Suprapubic skin (tissue), 4 donors: Measurements from ENCODE around the gene AMBP. TPM values are rescaled to one million over a fixed set of nuclear protein-coding genes. Genes with fewer than 3 reads are reported as not detected.

Experiments used
- DNase-seq, 2 donors: peaks; one replicate each; pipeline ENCODE4 v3.0.0-alpha.2; 2019; ENCODE audit warnings: low spot score in 2 of 2
- H3K27ac ChIP-seq: fragments of 200-600 bp; sonication (generic); one replicate; pipeline ENCODE4 v1.5.1; 2019
- H3K27me3 ChIP-seq: fragments of 200-600 bp; sonication (generic); one replicate; pipeline ENCODE4 v1.5.1; 2019
- H3K36me3 ChIP-seq: fragments of 200-600 bp; sonication (generic); one replicate; pipeline ENCODE4 v1.5.1; 2019
- H3K4me1 ChIP-seq: fragments of 200-600 bp; sonication (generic); one replicate; pipeline ENCODE4 v1.5.1; 2019
- H3K4me3 ChIP-seq: fragments of 200-600 bp; sonication (generic); one replicate; pipeline ENCODE4 v1.5.1; 2019; ENCODE audit warnings: mild to moderate bottlenecking
- H3K9me3 ChIP-seq: fragments of 200-600 bp; sonication (generic); one replicate; pipeline ENCODE4 v1.5.1; 2019
- CTCF ChIP-seq, 2 donors: fragments of 200-600 bp in 1 of 2; fragments of 450-650 bp in 1 of 2; sonication (generic) in 1 of 2; IDR thresholded peaks; one replicate each; pipeline ENCODE4 v1.5.1; 2016 to 2019; ENCODE audit warnings: antibody characterized with exemption in 2 of 2, mild to moderate bottlenecking in 1 of 2, moderate library complexity in 1 of 2
- EP300 ChIP-seq: sonication (generic); formaldehyde crosslinking; IDR thresholded peaks from one replicate; pipeline ENCODE4 v1.6.1; 2017; ENCODE audit warnings: antibody characterized with exemption
- POLR2A ChIP-seq, 2 donors: fragments of 450-650 bp; IDR thresholded peaks; one replicate each; pipeline ENCODE4 v1.6.1; 2017; ENCODE audit warnings: antibody characterized with exemption in 2 of 2, mild to moderate bottlenecking in 2 of 2, moderate library complexity in 2 of 2
- POLR2AphosphoS5 ChIP-seq, 3 donors: sonication (generic); formaldehyde crosslinking; IDR thresholded peaks; one replicate each; pipeline ENCODE4 v1.6.1; 2017; ENCODE audit warnings: antibody characterized with exemption in 3 of 3
- WGBS: methylation state at CpG from one replicate; pipeline ENCODE4 v1.1.5; 2018; 5-methylcytosine and 5-hydroxymethylcytosine counted together
- total RNA-seq, 4 donors: library from RNA; depleted of rRNA; stranded (reverse); fragments of >200 nt; gene quantifications; one replicate each; pipeline ENCODE4 v1.1.0, GENCODE V29; 2016

AMBP gene
- total RNA-seq, 4 donors from 2014 or later: 3.6 TPM; not detected in 3

GRCh38 chr9:114110180-114110579 is 32.1 kb upstream of the AMBP start:
- Histone ChIP-seq H3K4me3 (no peak overlapping the region), H3K36me3 (no peaks in the 10 kb centered on the region), H3K9me3 (no peaks in the 10 kb centered on the region), H3K27me3 (no peaks in the 10 kb centered on the region), H3K4me1 (peaks cover 17% of the 10 kb centered on the region), H3K27ac (no peak overlapping the region)
- DNase-seq: no peak
- TF ChIP-seq POLR2A (IDR thresholded peaks at IDR 0.05) (no peak), POLR2AphosphoS5 (IDR thresholded peaks at IDR 0.05) (no peak), EP300 (no peak), CTCF (IDR thresholded peaks at IDR 0.05) (no peak)
- 93% methylated on average over 2 of the region's 2 CpGs for WGBS

GRCh38 chr9:114109124-114109523 is 31.0 kb upstream of the AMBP start:
- no peak overlapping the region for H3K4me3 ChIP-seq
- H3K9me3 ChIP-seq: no peaks in the 10 kb centered on the region
- peaks cover 17% of the 10 kb centered on the region for H3K4me1 ChIP-seq
- whole genome bisulfite sequencing: 87% methylated on average over 6 of the region's 6 CpGs
- H3K27me3 ChIP-seq: no peaks in the 10 kb centered on the region
- no peaks in the 10 kb centered on the region for H3K36me3 ChIP-seq
- no peak for DNase-seq
- no peak overlapping the region for H3K27ac ChIP-seq
- no peak for TF ChIP-seq EP300
- TF ChIP-seq CTCF (IDR thresholded peaks at IDR 0.05): no peak
- no peak for TF ChIP-seq POLR2AphosphoS5 (IDR thresholded peaks at IDR 0.05)
- TF ChIP-seq POLR2A (IDR thresholded peaks at IDR 0.05): no peak

- H3K27ac ChIP-seq: no peak overlapping the region
- 49% methylated on average over 28 of the region's 28 CpGs for WGBS
- H3K27me3 ChIP-seq: no peaks in the 10 kb centered on the region
- peaks cover 12% of the 10 kb centered on the region for H3K4me1 ChIP-seq
- no peak overlapping the region for H3K4me3 ChIP-seq
- no peaks in the 10 kb centered on the region for H3K9me3 ChIP-seq
- TF ChIP-seq POLR2AphosphoS5 (IDR thresholded peaks at IDR 0.05) (no peak), CTCF (IDR thresholded peaks at IDR 0.05) (peak; percentile 81 to 85)
- no peak for DNase-seq
- H3K36me3 ChIP-seq: no peaks in the 10 kb centered on the region
These were observed 30.1 kb upstream of the AMBP start for GRCh38 chr9:114108016-114108833.

- Histone ChIP-seq H3K4me1 (peaks cover 5% of the 10 kb centered on the region), H3K27ac (no peak overlapping the region), H3K27me3 (no peaks in the 10 kb centered on the region), H3K36me3 (no peaks in the 10 kb centered on the region), H3K9me3 (no peaks in the 10 kb centered on the region), H3K4me3 (no peak overlapping the region)
- WGBS: 77% methylated on average over 13 of the region's 13 CpGs
- DNase-seq: no peak
- no peak for TF ChIP-seq EP300
- TF ChIP-seq POLR2AphosphoS5 (IDR thresholded peaks at IDR 0.05): no peak
- no peak for TF ChIP-seq CTCF (IDR thresholded peaks at IDR 0.05)
- TF ChIP-seq POLR2A (IDR thresholded peaks at IDR 0.05): no peak
These were observed 29.3 kb upstream of the AMBP start for GRCh38 chr9:114107286-114108001.

GRCh38 chr9:114105236-114105635 is 27.1 kb upstream of the AMBP start:
- WGBS: 57% methylated on average over 5 of the region's 5 CpGs
- no peak for DNase-seq
- peaks cover 5% of the 10 kb centered on the region for H3K4me1 ChIP-seq
- no peaks in the 10 kb centered on the region for H3K27me3 ChIP-seq
- TF ChIP-seq CTCF (IDR thresholded peaks at IDR 0.05) (no peak), EP300 (no peak), POLR2A (IDR thresholded peaks at IDR 0.05) (no peak), POLR2AphosphoS5 (IDR thresholded peaks at IDR 0.05) (no peak)
- no peak overlapping the region for H3K4me3 ChIP-seq
- H3K36me3 ChIP-seq: no peaks in the 10 kb centered on the region
- H3K27ac ChIP-seq: no peak overlapping the region
- no peaks in the 10 kb centered on the region for H3K9me3 ChIP-seq
